ENCODE results near the gene HSD17B4.
A peak's percentile ranks its signal among the peaks of the same experiment; 100 is the strongest.
"Not testable (repeated sequence)": the region's sequence is repeated elsewhere in the genome, so short reads cannot be mapped to it uniquely, and the experiment has no call there.

The HSD17B4 gene

DNA sequence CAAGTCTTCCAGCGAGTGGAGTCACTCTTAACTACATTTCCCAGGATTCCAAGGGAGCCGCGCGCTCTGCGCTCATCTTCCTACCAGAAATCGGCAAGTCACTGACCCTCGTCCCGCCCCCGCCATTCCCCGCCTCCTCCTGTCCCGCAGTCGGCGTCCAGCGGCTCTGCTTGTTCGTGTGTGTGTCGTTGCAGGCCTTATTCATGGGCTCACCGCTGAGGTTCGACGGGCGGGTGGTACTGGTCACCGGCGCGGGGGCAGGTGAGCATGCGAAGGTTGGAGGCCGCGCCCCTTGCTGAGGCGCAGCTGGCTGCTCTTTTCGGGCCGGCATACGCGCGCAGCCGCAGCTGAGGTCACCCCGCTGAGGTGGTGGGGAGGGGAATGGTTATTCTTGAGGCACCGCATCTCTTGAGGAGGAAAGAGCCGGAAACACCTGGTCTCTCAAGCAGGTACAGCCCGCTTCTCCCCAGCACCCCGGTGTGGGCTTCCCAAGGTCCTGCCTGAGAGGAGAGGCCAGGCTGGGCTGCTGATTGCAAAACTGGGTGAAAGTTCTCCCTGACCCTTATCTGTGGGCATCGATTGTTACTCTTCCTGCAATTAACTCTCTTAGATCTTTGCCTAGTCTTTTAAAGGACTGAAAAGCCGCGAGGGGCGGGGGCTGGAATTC is at the start of gene HSD17B4:
TSS of gene HSD17B4 (plus strand) at position 125 of the 667 bp plus-strand sequence. CDS start at position 204, 79 bp downstream.
- peak; percentile 81 for DNase-seq

- DNase-seq = no peak
These were observed 49.7 kb upstream of the HSD17B4 start for GRCh38 chr5:119402555-119402954.

GRCh38 chr5:119404033-119404432 is 48.3 kb upstream of the HSD17B4 start:
- DNase-seq = no peak

GRCh38 chr5:119405419-119405818 is 46.9 kb upstream of the HSD17B4 start:
- no peak for DNase-seq

GRCh38 chr5:119406551-119407110 is 45.7 kb upstream of the HSD17B4 start:
- no peak for DNase-seq

DNA sequence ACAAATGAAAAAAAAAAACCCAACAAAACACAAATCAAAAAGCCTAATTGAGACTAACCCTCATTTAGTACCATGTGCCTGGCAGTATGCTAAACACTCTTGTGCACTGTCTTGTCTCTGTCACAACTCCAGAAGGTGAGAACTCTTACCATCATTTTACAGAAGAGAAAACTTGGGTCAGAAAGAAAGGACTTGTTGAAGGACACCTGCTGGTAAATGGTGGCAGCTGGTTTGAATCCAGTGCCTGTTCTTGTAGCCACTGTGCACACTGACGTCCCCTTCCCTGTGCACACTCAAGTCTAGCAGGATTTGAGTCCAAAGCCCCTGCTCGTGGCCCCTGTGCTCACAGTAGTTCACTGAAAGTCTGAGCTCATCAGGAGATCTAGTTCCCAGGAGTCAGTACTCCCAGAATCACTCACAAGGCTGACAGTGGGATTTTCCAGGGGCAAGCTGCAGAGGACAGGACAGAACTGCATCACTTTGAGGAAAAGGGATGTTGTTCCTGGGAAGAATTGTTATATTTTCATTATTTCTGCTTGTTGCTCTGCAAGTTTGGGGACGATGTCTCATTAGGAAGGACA is 43.0 kb upstream of the HSD17B4 start:
- DNase-seq = no peak

DNA sequence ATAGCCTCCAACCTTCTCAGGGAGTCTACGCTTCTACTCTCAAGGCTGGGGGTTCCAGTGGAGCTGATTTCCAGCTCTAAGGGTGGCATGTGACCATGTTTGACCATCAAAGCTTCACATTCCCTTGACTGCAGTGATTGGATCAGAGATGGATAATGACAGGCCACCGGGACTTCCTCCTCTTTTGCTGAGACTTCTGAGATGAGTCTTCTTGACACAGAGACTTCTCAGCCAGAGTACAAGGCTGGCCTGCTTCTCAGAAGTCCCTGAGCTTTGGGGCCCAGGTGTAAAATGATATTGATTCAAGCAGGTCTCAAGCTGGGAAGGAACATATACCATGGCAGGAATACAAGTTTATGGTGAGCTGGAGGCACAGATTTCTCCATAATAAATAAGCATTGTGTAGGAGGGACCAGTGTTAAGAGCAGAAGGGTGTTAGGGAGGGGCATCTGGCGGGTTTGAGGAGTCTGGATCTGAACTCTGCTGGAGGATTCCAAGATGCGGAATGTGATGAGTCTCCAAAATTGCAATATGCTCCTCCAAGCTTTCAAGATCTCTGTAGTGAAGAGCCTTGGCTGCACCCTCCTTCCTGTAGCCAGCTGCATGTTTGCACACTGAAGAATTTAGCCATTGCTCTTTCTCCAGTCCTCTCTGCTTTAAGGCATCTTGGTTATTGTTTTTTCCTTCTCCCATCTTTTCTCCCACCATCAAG is 41.7 kb upstream of the HSD17B4 start:
- no peak for DNase-seq

DNA sequence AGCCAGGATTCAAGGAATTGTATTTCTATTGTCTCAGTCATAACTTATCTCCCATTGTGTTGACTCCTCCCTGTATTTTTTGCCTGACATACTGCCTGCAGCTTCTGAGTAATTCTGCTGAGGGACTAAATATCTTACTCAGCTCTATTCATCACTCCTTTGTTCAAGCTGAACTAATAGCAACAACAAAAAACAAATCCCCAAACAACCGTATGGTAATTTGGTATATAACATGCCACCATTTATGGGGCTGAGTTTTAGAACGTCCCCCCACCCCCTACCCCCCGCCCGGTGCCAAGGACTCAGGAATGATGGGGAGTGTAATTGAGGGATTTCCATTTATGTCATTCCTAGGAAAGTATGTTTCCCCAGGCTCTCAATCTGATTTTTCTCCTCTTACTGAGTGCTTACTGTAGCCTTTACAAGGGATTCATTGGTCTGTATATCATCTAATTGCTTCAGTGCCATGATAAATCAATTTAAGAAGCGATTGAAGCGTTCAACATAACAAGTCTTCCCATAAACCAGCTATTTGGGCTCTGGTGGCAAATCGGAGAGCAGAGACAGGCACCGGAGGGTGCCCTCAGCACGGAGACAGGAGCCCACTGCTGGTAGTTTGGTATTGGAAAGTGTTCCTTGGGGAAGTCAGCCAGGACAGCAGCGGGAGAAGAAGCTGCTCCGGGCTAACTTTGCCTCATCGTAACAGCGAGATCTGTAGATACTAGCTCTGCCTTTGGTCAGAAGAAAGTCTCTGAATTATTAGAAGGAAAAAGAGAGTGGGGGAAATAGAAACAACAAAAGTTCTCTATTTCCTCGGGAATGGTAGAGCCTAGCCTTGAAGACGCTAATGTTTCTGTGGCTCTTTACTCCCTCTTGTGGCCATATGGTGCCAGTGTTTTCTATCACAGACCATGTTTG is 40.7 kb upstream of the HSD17B4 start:
- DNase-seq = peak; percentile 68

GRCh38 chr5:119412279-119413227 is 39.7 kb upstream of the HSD17B4 start:
- DNase-seq = no peak

DNA sequence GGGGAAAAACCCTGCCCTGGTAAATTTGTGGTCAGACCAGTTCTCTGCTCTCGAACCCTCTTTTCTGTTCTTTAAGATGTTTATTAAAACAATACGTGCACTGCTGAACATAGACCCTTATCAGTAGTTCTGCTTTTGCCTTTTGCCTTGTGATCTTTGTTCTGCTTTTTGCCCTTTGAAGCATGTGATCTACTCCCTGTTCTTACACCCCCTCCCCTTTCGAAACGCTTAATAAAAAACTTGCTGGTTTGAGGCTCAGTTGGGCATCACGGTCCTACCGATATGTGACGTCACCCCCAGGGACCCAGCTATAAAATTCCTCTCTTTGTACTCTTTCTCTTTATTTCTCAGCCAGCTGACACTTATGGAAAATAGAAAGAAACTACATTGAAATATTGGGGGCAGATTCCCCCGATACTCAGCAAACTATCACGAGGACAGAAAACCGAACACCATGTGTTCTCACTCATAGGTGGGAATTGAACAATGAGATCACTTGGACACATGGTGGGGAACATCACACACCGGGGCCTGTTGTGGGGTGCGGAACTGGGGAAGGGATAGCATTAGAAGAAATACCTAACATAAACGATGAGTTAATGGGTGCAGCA is 38.1 kb upstream of the HSD17B4 start:
- not testable (repeated sequence) for DNase-seq

GRCh38 chr5:119417891-119418605 is 34.2 kb upstream of the HSD17B4 start:
- no peak for DNase-seq

- no peak for DNase-seq
These were observed 33.6 kb upstream of the HSD17B4 start for GRCh38 chr5:119418606-119419100.

- DNase-seq = no peak
These were observed 32.1 kb upstream of the HSD17B4 start for GRCh38 chr5:119420169-119420568.

DNA sequence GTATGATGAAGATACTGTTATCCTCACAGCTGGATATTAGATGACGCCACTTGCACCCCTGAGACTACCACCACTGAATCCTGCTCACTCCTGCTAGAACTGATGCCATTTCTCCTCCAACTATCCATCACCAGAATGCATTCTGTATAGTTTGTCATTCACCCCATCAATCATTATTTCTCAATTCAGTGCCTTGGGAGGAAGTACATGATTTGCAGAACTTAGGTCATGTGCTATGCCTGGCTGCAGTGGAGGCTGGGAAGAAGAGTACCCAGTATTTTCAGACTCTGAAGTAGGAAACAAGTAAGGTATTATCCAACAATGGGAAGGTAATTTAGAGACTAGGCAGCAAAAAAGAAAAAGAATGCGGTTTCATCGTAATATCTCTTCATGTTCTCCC is 26.2 kb upstream of the HSD17B4 start:
- DNase-seq = no peak

- DNase-seq = no peak
These were observed 25.2 kb upstream of the HSD17B4 start for GRCh38 chr5:119427060-119427459.

DNA sequence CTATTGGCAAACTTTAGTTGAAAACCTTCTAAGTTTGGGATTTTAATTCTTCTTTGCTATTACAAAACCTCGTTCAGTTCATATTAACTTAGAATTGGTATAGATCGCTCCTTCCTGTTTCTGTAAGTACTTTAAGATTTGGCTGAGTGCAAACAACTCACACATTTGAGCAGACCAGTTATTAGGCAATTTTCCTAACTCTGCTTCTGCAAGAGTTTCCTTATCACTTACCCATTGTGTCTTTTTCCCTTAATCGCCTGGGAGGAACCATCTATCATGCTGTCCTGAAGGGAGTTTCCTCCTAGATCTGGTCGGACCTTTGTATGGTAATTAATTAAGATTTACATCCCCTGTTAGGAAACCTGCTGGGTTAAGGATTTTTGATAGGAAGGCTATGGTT is 24.7 kb upstream of the HSD17B4 start:
- not testable (repeated sequence) for DNase-seq

- DNase-seq = not testable (repeated sequence)
These were observed 24.1 kb upstream of the HSD17B4 start for GRCh38 chr5:119428166-119428565.

- not testable (repeated sequence) for DNase-seq
These were observed 23.7 kb upstream of the HSD17B4 start for GRCh38 chr5:119428574-119428973.

GRCh38 chr5:119432674-119433237 is 19.5 kb upstream of the HSD17B4 start:
- not testable (repeated sequence) for DNase-seq
